Stimulated activated naive CD8-positive, alpha-beta T cell treated with anti-CD3 and anti-CD28 coated beads, Interleukin-15, Interleukin-2, amounts not matched to agents 100 ng/mL and 50 ng/mL, for 24 hours (primary cell): ENCODE data around the gene PLET1.

ENCODE experiments used
- H3K27ac Mint-ChIP-seq: one replicate; pipeline ENCODE4 v1.8.0; 2021; ENCODE audit warnings: mild to moderate bottlenecking, mixed read lengths
- H3K27me3 Mint-ChIP-seq: one replicate; pipeline ENCODE4 v1.8.0; 2021; ENCODE audit warnings: mixed read lengths
- H3K36me3 Mint-ChIP-seq: one replicate; pipeline ENCODE4 v1.8.0; 2021; ENCODE audit warnings: low read depth, mixed read lengths
- H3K4me1 Mint-ChIP-seq: one replicate; pipeline ENCODE4 v1.8.0; 2021; ENCODE audit warnings: low read depth, mixed read lengths
- H3K4me3 Mint-ChIP-seq: one replicate; pipeline ENCODE4 v1.8.0; 2021; ENCODE audit warnings: mild to moderate bottlenecking, mixed read lengths
- H3K9me3 Mint-ChIP-seq: one replicate; pipeline ENCODE4 v1.8.0; 2021; ENCODE audit warnings: mixed read lengths

The PLET1 gene, protein sequence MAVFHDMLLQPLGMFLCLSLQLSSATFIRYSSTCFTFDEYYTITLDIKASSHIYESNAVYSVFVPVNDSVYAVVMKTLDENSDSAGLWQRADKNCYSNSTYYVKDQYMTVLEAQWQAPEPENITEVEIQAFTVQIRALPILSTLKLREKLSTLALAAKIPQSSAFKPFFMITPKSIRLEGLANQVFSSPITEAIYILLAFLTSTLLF

GRCh38 chr11:112260490-112260889 lies at the start of gene PLET1:
Gene PLET1 (minus strand): TSS chr11:112260860. CDS start chr11:112260589, 271 bp downstream.
- Mint-ChIP-seq H3K36me3 (no peaks in the 10 kb centered on the region), H3K4me1 (no peaks in the 10 kb centered on the region), H3K9me3 (no peaks in the 10 kb centered on the region), H3K27me3 (no peaks in the 10 kb centered on the region), H3K27ac (no peak within 1 kb of the TSS), H3K4me3 (no peak within 1 kb of the TSS)

GRCh38 chr11:112310419-112310818 lies 49.8 kb upstream of the PLET1 start:
- H3K9me3 Mint-ChIP-seq: peaks cover 10% of the 10 kb centered on the region
- no peaks in the 10 kb centered on the region for H3K36me3 Mint-ChIP-seq
- no peaks in the 10 kb centered on the region for H3K4me1 Mint-ChIP-seq
- no peak overlapping the region for H3K4me3 Mint-ChIP-seq
- H3K27me3 Mint-ChIP-seq: no peaks in the 10 kb centered on the region
- H3K27ac Mint-ChIP-seq: no peak overlapping the region

- Mint-ChIP-seq H3K4me1 (no peaks in the 10 kb centered on the region), H3K36me3 (no peaks in the 10 kb centered on the region), H3K27ac (no peak overlapping the region), H3K27me3 (no peaks in the 10 kb centered on the region), H3K9me3 (peaks cover 10% of the 10 kb centered on the region), H3K4me3 (no peak overlapping the region)
Measured at GRCh38 chr11:112308651-112309050, 48.0 kb upstream of the PLET1 start.

DNA sequence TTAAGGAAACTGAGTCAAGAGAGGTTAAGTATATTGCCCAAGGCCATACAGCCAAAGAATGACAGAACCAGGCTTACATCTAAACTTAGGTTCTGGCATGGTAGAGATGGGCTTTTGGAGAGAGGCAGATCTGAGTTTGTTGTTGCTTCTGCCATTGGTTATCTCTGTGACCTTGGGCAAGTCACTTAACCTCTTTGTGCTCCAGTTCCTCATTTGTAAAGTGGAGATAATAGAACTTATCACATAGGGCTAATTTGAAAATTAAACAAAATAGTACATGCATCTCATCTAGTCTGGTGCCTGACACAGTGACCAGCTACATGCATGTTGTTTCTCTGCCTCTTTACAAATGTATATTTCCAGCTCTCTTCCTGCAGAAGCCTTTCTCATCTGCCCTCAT lies 47.0 kb upstream of the PLET1 start:
- Mint-ChIP-seq H3K4me1 (no peaks in the 10 kb centered on the region), H3K27ac (no peak overlapping the region), H3K27me3 (no peaks in the 10 kb centered on the region), H3K4me3 (no peak overlapping the region), H3K36me3 (no peaks in the 10 kb centered on the region), H3K9me3 (peaks cover 10% of the 10 kb centered on the region)

DNA sequence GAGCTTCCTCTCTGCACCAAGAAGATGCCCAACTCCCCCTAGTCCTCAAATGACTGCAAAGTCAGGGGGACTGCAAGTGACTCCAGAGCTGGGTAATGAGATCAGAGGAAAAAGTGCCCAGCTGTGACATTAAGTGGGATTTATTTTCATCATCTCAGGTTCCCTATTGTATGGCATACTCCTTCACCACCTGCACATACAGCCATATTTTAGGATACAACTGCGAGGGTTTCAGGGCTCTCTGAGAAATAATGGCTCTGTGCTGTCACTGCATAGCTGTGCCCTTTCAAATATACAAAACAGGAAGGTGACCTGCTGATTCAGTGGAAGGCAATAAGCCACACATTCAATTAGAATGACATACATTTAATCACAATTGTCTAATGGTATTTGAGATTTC lies 45.6 kb upstream of the PLET1 start:
- H3K4me1 Mint-ChIP-seq: peaks cover 4% of the 10 kb centered on the region
- no peak overlapping the region for H3K4me3 Mint-ChIP-seq
- no peaks in the 10 kb centered on the region for H3K36me3 Mint-ChIP-seq
- no peak overlapping the region for H3K27ac Mint-ChIP-seq
- peaks cover 10% of the 10 kb centered on the region for H3K9me3 Mint-ChIP-seq
- H3K27me3 Mint-ChIP-seq: no peaks in the 10 kb centered on the region

- Mint-ChIP-seq H3K36me3 (no peaks in the 10 kb centered on the region), H3K27me3 (no peaks in the 10 kb centered on the region), H3K27ac (no peak overlapping the region), H3K9me3 (peaks cover 10% of the 10 kb centered on the region), H3K4me1 (peaks cover 4% of the 10 kb centered on the region), H3K4me3 (no peak overlapping the region)
Measured at GRCh38 chr11:112304914-112305313, 44.3 kb upstream of the PLET1 start.

- Mint-ChIP-seq H3K4me1 (peaks cover 4% of the 10 kb centered on the region), H3K9me3 (peaks cover 7% of the 10 kb centered on the region), H3K4me3 (no peak overlapping the region), H3K36me3 (no peaks in the 10 kb centered on the region), H3K27me3 (no peaks in the 10 kb centered on the region), H3K27ac (no peak overlapping the region)
Measured at GRCh38 chr11:112303616-112304015, 43.0 kb upstream of the PLET1 start.

GRCh38 chr11:112302226-112302868 lies 41.7 kb upstream of the PLET1 start:
- H3K4me1 Mint-ChIP-seq: peaks cover 12% of the 10 kb centered on the region
- no peaks in the 10 kb centered on the region for H3K9me3 Mint-ChIP-seq
- H3K27me3 Mint-ChIP-seq: no peaks in the 10 kb centered on the region
- H3K36me3 Mint-ChIP-seq: no peaks in the 10 kb centered on the region
- H3K27ac Mint-ChIP-seq: peak overlapping the region; percentile 45
- H3K4me3 Mint-ChIP-seq: no peak overlapping the region

DNA sequence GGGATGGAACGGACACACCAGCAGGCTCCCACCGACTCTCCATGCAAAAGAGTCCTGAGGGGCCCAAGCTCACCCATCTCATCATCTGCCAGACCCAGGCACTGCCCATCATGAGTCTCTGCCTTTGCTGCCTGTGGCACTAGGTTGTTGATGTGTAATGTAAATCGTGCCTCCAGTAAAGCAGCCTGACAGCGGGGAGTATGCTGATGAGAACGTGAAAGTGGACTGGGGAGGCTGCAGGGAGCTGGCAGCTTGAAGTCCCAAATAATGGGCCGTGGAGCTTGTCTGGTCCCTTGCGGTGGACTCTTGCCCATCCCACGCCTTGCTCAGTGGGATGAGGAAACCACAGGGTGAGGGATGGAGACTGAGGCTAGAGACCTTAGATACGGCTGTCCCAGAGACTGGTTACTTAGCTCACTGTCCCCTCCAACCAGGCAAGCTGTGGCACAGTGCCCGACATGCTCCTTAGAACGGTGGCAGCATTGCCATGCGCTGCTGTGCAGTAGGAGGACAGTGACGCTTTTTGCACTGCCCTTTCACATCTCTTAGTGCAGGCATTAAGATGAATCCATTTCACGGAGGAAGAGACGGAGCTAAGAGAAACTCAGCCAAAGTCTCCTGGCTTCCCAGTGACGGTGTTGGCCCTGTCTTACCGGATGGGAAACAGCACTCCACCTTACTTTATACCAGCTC lies 39.6 kb upstream of the PLET1 start:
- Mint-ChIP-seq H3K4me1 (peaks cover 23% of the 10 kb centered on the region), H3K4me3 (no peak overlapping the region), H3K27ac (no peak overlapping the region), H3K27me3 (no peaks in the 10 kb centered on the region), H3K36me3 (no peaks in the 10 kb centered on the region), H3K9me3 (no peaks in the 10 kb centered on the region)

DNA sequence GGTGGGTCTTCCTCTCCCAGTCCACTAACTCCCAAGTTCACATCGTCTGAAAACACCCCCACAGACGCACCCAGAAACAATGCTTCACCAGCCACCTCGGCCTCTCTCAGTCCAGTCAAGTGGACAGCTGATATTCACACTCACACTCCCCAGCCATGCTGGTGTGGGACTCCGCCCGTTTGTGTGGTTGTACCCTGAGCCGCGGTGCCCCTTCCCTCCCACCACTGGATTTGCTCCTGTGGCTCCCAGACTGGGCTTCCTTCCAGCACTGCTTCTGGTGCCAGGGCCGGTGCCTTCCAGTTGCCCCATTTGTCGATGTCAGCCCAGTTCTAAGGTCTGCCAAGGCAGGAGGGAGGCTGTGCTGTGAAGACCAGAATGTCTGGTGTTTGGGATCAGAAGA lies 37.9 kb upstream of the PLET1 start:
- H3K9me3 Mint-ChIP-seq: no peaks in the 10 kb centered on the region
- no peak overlapping the region for H3K4me3 Mint-ChIP-seq

DNA sequence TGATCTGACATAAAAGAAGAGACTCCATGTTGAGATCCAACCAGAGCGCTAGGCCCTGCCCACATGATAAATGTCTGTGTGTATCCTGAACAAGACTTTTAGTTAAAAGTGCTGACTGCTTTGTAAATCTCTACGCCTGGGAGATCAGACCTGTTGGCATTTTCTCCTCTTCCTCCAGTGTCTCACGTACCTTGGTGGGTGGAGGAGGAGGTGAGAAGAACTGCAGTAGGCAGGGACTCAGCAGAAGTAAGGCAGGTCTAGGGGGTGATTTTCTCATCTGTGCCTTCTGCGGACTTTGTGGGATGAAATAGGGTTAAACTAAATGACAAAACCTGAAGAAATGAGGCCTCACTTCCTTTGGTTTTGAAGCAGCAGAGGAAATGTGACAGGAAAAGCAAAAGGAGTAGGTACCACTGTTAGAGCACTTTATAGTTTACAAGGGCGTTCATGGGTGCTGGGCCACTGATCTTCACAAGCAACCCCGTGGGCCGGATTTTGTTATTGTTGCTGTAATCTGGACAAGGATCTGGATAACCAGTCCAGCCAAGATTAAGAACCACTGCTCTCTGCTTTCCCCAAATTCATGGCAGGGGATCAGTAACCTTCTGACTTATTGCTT lies 36.7 kb upstream of the PLET1 start:
- Mint-ChIP-seq H3K36me3 (no peaks in the 10 kb centered on the region), H3K27me3 (no peaks in the 10 kb centered on the region), H3K9me3 (no peaks in the 10 kb centered on the region), H3K4me1 (peaks cover 23% of the 10 kb centered on the region), H3K27ac (peak overlapping the region; percentile 75), H3K4me3 (peak overlapping the region; percentile 33)

More for the DNA sequence above, 37.9 kb upstream of the PLET1 start:
- Mint-ChIP-seq H3K4me1 (peaks cover 23% of the 10 kb centered on the region), H3K27me3 (no peaks in the 10 kb centered on the region), H3K36me3 (no peaks in the 10 kb centered on the region), H3K27ac (no peak overlapping the region)

GRCh38 chr11:112296044-112296443 lies 35.4 kb upstream of the PLET1 start:
- Mint-ChIP-seq H3K27me3 (no peaks in the 10 kb centered on the region), H3K27ac (no peak overlapping the region), H3K9me3 (no peaks in the 10 kb centered on the region), H3K36me3 (no peaks in the 10 kb centered on the region), H3K4me1 (peaks cover 23% of the 10 kb centered on the region), H3K4me3 (no peak overlapping the region)

DNA sequence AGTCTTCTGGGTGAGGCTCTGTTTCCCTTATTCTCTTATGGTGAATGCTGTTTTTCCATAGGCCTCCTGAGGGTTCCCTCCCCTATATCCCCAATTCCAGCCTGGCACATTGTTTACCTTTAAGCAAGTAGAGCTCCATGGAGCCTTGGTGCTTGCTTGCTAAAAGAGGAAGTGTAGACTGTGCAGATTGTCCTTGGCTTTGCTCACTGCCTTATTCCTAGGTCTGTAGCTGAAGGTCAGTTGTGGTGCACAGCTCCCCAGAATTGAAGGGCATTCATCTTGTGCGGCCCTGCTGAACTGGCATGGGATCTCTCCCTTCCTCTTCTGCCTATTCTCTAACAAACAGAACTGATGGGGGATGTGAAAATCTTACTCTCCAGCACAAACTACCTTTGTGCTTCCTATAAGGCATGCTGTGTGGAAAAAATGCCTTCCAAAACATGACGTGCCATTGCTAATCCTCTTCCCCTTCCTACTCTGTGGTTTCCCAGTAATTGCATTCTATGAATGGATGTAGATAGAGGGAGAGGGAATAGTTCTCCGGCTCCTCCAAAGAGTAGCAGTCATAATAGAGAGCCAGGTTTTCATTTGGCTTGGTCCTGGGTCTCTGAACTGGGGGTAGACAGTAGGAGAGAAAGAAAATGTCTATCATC lies 34.2 kb upstream of the PLET1 start:
- Mint-ChIP-seq H3K4me3 (no peak overlapping the region), H3K27ac (no peak overlapping the region), H3K4me1 (peaks cover 29% of the 10 kb centered on the region), H3K36me3 (no peaks in the 10 kb centered on the region), H3K27me3 (no peaks in the 10 kb centered on the region), H3K9me3 (no peaks in the 10 kb centered on the region)

DNA sequence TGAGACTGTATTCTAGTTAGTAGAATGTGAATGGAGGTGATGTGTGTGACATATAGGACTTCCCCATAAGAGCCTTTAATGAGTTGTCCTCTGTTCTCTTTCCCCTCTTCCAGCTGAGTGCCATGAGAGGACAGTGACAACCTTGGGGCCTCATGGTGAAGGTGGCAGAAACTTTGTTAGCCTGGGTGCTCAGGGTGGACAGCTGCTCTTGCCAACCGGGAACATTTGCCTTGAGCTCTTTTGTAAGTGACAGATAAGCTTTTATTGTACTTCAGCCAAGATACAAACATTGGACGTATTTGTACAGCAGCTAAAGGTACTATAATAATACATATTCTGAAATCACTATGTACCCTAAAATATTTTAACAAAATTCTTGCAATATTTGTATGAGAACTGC lies 33.0 kb upstream of the PLET1 start:
- Mint-ChIP-seq H3K4me1 (peaks cover 36% of the 10 kb centered on the region), H3K27ac (no peak overlapping the region), H3K9me3 (no peaks in the 10 kb centered on the region), H3K4me3 (no peak overlapping the region), H3K27me3 (no peaks in the 10 kb centered on the region), H3K36me3 (no peaks in the 10 kb centered on the region)
